Measurements from ENCODE around the gene POU2AF2. TPM values are rescaled to one million over a fixed set of nuclear protein-coding genes. Genes with fewer than 3 reads are reported as not detected.

POU2AF2 gene
- not detected in 2 replicates for total RNA-seq

DNA sequence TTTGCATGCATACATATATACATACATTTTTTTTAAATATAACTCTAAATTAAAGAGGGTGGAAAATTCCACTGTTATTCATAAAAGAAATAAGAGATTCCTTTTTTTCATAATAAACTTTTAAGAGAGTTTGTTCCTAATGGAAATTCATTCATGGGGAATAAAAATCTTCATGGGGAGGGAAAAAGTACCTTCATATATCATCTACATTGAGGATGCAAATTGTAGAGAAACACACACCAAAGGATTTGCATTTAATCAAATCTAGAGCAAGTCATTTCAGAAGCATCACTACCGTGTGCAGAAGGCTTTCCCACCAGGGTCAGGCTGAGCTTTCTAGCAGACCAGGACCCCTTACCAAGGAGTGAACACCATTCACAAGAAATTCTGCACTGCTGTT, at the start of gene POU2AF2:
Gene POU2AF2, plus strand, starts transcription at position 301 of the 400 bp plus-strand sequence. CDS start 129 bp downstream, outside the sequence.

DNA sequence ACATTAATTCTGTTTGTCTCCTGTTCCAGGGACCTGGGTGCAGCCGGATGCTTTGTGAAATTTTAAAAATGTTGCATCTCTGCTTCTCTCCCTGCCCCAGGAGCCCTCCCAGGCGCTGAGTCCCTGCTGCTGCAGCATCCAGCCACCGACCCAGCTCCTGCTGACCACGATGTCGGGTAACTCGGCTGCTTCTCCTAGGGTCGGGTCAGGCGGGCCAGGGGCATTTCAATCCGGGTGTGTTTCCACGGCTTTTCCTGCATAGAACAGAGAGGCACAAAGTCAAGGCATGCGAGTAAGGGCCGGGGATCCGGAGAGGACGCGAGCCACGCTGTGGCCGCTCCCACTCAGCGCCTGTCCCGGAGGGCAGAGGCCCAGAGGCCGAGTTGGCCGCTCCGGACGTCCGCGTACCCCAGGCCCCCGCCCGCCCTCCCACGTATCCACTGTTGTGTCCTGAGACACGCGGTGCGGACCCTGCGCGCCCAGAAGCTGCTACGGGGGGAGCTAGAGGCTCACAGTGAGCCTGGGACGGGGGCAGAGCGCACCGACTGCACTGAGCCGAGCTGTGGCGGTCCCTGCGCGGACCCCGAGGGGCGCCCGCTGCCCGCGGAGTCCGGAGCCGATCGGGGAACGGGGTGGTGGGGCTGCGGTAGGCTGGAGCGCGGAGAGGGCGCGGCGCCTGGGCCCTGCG, 53.0 kb downstream of the POU2AF2 start, which contains the start of gene POU2AF3:
Gene POU2AF3, plus strand, starts transcription at position 134 of the 688 bp plus-strand sequence. Its CDS starts 36 bp downstream, at position 170.

Other genes starting within 250 kb of the POU2AF2 start
- gene POU2AF3, start 52.8 kb downstream of the POU2AF2 start, total RNA-seq, result not detected in 2 replicates
- not detected in 2 replicates for gene POU2AF1, start 133.6 kb downstream of the POU2AF2 start, total RNA-seq

All from thoracic aorta endothelial cell (primary cell).